ENCODE results near the gene SHB. TPM values are rescaled to one million over a fixed set of nuclear protein-coding genes. Genes with fewer than 3 reads are reported as not detected.

SHB gene, protein sequence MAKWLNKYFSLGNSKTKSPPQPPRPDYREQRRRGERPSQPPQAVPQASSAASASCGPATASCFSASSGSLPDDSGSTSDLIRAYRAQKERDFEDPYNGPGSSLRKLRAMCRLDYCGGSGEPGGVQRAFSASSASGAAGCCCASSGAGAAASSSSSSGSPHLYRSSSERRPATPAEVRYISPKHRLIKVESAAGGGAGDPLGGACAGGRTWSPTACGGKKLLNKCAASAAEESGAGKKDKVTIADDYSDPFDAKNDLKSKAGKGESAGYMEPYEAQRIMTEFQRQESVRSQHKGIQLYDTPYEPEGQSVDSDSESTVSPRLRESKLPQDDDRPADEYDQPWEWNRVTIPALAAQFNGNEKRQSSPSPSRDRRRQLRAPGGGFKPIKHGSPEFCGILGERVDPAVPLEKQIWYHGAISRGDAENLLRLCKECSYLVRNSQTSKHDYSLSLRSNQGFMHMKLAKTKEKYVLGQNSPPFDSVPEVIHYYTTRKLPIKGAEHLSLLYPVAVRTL
- polyA plus RNA-seq (2013, experiment 1 of 2; ENCODE audit: insufficient read length): 31.0 TPM
- polyA plus RNA-seq (2013, experiment 2 of 2; ENCODE audit: insufficient read length): 19.4 TPM

DNA sequence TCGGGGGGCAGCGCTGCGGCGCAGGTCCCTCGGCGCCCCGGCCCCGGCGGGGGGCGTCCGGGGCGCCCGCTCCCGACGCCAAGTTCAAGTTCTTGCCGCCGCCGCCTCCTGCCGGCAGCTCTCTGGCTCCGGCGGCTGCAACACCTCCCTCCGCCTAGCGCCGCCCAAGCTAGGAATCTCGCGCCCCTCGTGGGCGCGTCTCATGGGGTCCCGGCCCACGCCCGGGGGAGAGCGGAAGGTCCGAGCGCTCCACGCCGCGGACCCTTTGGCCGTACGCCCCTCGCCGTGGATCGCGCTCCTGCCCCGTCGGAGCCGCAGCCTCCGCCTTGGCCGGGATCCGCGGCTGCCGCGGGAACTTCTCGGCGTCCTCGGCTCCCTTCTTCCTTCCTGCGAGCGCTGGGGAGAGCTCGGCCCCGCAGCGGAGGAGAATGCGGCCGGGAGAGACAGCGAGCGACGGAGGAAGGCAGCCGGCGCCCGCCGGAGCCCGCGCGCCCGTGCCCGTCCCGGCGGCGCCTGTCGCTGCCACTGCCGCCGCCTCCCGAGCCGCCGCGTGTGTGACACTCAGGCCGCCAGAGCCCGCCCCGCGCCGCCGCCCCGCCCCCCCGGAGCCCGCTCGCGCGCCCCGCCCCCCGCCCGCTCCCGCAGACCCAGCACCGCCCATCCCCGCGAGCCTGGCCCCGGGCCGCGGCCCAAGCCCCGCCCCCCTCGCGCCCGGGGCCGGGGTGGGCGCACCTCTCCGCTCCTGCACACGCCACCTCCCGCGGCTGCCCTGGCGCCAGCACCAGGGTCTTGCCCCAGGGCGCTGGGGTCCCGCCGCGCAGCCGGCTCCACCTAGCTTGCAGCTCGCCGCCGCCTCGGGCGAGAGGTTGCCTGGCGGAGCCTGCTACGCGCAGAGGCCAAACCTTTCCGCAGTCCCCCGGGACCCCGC is at the start of gene SHB:
SHB (minus strand) TSS at position 527 of the 928 bp plus-strand sequence. CDS start 582 bp downstream, outside the sequence.
- peak; percentile 76 for DNase-seq

DNA sequence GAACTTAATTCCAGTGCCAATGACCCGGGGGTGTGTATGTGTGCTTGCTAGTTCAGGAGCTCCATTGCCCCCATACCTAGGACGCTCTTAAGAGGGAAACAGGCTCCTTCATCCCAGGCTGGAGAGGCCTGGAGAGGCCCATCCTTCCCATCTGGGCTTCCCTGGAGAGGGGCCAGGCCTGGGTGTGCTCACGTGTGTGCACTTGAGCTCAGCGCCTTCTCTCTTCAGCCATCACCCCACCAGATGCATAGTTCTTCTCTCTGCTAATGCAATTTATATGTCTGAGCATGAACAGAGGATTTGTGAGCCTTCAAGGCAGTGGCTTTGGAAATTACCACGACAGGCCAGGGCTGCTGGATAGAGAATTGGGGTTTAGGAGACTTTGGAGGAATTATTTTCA is 48.6 kb upstream of the SHB start:
- no peak for DNase-seq

DNA sequence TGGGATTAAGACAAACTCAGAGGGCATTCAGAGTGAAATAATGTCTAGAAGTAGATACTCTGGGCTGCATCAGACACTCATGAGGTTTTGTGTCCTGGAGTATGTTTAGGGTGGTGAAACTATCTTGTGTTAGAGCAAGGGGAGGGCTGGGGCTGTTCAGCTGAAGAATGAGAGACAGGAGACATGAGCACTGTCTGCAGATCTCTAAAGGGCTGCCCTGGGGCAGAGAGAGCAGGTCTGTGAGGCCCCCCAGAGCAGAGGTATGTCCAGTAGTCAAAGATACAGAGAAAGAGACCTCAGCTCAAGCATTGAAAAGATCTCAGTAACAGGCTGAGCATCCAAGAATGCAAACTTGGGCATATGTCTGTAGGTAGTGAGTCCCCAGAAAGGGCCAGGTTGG is 45.9 kb upstream of the SHB start:
- DNase-seq: no peak

DNA sequence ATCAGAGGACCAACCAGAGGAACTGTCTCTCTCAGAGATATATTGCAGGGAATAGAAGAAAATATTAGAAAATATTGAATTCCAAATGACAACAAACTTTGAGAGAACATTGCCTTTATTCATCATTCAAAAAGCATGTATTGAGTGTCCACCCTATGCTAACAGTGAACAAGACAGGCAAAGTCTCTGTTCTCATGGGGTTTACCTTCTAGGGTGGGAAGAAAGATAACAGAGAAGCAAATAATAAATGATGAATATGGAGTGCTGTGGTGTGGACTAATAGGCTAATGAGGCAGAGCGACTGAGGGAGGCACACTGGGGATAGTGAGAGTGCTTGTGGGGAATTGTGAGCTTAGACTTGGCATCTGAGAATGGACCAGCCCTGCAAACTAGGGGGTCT is 43.4 kb upstream of the SHB start:
- DNase-seq: no peak

DNA sequence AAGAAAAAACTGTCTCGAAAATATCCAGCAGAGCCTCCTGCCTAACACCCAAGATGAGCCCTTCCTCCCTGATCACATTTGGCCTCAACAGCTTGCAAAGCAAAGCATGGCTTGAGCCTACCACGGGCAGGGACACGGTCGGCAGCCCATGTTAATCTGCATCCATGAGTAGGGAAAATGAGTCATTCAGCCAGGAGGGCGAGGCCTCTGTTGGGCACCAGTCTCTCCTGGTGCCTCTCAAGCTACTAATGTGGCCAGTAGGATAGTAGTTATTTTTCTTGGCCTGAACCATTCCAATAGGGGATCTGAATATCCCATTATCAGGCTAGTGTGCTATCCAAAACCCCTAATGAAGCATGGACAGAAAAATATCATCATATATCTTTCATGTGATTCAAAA is 43.0 kb upstream of the SHB start:
- peak; percentile 2 for DNase-seq

GRCh38 chr9:38110476-38110875 is 41.4 kb upstream of the SHB start:
- no peak for DNase-seq

DNA sequence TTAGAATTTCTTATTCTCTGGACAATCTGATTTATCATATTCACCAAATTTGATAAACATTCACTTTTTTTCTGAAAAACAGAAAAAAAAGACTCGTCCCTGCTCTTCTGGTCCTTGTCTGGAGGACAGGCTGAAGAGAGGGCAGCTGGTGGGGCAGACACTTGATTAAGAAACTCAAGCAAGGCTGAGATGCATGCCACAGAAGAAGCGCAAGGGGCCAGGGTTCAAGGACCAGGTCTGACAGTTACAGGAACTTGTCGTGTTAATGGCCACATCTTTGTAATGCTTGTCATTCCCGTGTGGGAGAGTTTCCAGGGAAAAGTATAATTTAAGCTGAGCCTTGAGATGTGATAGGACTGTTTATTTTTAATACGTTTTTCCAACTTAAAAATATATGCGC is 40.6 kb upstream of the SHB start:
- no peak for DNase-seq

DNA sequence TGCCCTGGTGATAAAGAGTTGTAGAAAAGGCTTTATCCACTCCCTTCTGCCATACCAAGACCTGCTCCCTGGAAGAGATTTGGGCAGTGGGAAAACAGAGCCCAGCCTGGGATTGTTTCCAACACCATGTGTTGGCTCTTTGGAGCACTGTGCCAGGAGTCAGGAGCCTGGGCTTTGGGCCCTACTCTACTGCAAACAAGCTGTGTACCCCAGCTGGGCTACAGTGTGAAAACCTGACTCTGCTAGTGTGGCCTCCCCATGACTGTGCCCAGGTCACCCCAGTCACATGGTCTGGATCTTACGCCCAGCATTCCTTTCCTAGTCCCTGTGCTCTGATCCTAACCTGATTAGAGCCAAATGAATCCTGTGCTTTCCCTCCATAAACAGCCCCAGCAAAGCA is 39.3 kb upstream of the SHB start:
- DNase-seq: no peak

DNA sequence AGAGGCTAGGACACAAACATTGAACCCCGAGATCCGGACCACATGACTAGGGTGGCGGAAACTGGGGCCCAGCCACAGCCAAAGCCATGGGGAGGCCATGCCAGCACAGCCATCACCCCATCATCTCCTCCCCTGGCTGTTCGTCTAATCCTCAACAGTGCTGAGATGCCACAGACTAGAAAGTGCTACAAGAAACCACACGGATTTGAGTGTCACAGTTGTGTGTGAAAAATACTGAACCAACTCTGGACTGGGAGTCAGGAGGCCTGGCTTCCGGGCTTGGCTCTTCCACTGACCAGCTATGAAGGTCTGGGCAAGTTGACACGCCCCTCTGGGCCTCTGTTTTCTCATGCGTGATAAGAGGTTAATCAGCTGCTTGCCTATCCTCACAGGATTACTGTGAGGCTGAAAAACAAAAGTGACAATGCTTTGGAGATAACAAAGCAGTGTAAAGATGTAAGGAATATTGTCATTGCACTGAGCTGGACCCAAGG is 38.8 kb upstream of the SHB start:
- DNase-seq: no peak

DNA sequence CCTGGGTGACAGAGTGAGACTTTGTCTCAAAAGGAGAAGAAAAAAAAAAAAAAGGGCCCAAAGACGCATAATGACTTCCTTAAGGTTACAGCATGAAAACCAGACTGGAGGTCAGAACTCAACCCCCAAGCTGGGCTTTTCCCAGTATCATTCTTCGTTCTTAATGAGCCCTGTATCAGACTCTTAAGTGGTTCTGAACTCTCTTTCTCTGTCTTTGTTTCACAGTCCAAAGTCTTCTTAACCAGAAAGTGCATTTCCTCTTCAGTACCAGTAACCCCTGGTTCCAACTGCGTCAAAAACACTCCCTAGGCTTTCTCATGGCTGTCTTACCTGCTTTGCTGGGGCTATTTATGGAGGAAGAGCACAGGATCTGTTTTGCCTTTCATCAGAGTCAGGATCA is 38.4 kb upstream of the SHB start:
- no peak for DNase-seq

DNA sequence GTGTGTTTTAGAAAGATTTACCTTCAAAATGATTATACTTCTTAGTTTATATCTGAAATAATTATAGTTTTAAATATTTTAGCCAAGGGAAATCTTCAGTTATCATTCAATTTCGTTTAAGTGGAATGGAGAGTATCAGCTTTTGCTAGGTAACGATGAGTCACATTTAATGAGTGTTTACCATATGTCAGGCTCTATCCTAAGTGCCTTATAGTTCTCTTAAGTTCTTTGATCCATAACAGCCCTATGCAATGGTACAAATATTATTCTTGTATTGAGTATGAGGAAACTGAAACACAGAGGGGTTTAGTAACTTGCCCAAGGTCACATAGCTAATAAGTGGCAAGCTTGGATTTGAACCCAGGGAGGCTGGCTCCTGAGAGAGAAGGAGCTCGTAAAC is 37.5 kb upstream of the SHB start:
- no peak for DNase-seq

- no peak for DNase-seq
These were observed 34.3 kb upstream of the SHB start for GRCh38 chr9:38103340-38103739.

DNA sequence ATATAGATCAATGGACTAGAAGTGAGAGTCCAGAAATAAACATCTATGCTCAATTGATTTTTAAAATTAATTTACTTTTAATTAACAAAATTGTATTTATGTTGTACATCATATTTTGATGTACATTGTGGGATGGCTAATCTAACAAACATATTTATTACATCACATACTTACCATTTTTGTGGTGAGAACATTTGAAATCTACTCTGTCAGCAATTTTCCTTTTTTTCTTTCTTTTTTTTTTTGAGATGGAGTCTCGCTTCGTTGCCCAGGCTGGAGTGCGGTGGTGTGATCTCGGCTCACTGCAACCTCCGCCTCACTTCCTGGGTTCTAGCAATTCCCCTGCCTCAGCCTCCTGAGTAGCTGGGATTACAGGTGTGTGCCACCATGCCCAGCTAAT is 32.4 kb upstream of the SHB start:
- no peak for DNase-seq

DNA sequence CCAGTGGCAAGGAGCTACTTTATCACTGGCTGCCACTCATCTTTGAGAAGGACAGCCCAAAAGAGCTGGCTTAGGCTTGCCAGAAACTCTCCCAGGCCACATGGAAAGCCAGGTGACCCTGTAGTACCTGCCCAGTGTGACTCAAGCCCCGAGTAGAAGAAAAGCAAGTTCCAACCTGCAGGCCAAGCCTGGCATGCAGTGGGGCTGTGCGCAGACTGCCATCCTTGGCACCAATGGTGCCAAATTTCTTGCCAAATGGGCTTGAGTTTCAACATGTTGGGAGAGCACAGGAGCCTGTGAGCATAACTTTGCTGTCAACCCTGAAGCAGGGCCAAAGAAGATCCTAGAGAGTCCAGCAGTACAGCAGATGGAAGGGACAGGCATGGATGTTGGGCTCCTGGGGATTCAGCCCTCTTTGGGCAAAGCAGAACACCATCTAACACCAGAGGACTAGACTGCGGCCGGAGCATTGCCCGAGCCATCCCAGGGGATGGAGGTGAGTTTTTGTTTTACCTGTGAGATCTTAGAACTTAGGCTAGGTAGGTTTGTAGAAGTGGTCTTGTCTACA is 27.3 kb upstream of the SHB start:
- DNase-seq: no peak

GRCh38 chr9:38094165-38094564 is 25.1 kb upstream of the SHB start:
- DNase-seq: no peak

DNA sequence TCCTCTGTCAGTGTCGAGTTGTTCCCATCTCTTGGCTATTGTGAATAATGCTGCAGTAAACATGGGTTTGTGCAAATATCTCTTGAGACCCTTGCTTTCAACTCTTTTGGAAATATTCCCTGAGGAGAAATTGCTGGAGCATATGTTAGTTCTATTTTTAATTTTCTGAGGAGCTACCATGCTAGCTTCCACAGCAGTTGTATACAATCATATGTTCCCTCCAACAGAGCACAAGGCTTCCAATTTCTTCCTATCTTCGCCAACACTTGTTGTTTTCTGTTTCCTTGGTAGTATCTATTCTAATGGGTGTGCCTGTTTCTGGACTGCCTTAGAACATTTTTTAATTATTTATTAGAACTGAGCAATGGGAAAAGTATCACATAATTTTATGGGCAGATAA is 23.6 kb upstream of the SHB start:
- no peak for DNase-seq

DNA sequence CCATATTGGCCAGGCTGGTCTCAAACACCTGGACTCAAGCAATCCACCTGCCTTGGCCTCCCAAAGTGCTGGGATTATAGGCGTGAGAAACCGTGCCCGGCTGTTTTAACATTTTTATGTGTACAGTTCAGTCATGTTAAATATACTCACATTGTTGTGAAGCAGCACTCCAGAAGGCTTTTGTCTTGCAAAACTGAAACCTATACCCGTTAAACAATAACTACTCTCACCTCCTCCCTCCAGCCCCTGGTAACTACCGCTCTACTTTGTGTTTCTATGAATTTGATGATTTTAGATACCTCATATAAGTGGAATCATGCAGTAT is 23.1 kb upstream of the SHB start:
- no peak for DNase-seq

DNA sequence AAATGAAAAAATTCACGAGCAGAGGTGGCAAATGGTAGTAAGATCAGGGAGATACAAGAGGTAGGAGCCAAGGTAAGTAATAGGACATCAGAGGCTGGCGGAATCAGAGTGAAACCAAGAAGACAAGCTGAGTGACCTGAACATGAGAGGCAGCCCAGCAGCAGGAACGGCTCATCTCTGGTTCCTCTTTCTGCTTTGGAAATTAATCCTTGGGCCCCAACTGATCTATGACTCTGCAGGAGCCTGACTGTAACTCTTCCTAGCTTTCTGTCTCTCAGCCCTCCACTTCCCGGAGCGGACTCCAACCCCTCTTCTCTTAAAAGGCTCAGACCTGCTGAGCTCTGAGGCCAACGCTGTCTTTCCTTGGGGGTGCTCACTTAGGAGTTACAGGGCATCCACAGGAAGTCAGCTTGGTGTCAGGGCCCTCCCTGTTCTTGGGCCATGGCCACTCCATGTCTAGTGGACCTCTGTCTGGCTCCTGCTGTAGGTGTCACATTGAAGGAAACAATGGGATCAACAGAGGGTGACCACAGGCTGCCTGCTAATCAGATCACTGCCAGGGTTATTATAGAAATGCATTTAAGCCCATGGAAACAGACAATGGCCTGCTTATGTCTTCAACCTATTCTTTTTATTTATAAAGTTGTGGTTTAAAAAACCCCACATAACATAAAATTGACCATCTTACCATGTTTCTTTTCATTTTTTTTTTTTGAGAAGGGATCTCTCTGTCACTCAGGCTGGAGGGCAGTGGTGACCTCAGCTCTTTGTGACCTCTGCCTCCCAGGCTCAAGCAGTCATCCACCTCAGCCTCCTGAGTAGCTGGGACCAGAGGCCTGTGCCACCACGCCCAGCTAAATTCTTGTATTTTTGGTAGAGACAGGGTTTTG is 22.5 kb upstream of the SHB start:
- DNase-seq: no peak

GRCh38 chr9:38090170-38090569 is 21.1 kb upstream of the SHB start:
- no peak for DNase-seq

DNA sequence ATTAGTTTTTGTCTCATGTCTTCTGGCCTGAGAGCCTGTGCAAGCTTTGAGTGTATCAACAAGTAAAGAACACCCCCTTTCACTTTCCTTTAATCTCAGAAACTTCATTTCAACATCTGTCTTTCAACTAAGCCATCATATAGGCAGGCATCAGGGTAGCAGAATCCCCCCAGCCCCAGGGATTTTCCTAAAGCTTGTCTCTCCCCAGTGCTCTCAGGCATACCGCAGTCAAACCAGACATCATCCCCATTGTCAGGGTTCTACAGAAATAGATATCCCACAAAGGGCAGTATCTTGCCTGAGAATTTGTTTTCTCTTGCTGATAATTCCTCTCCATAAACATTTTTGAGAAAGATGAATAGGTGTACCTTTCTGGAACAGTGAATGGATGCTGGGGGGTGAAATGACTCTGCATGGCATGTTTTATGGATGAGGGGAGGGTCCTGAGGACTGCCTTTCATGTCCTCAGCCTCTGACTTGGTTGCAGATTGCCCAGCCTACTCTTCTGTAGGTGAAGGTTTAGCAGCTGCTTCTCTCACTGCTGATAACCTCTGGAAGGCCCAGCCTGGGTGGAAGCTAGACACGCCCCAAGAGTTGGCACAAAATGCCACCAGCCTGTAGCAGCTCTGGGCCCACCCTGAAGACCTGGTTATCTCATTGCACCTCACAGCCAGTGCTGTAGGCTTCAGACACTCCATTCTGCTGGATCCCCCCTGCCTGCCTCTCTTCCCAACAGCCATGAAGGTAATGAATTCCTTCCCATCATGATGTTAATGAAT is 20.5 kb upstream of the SHB start:
- no peak for DNase-seq

All from fibroblast of skin of back (primary cell).